Astrocyte (in vitro differentiated cells and primary cell): Measurements from ENCODE around the gene RANBP6. TPM values are rescaled to one million over a fixed set of nuclear protein-coding genes. Genes with fewer than 3 reads are reported as not detected.

ENCODE experiments used
- DNase-seq: peaks from one replicate; pipeline ENCODE4 v3.0.0-alpha.2; 2010; ENCODE audit warnings: low read depth
- FAIRE-seq: peaks from 2 replicates; lab custom pipeline; 2011; peaks lifted over from hg19 to GRCh38; lab: Jason Lieb, UNC
- H2AFZ ChIP-seq: 2 replicates; pipeline ENCODE4 v1.6.0; 2012; ENCODE audit warnings: low read depth, low read length, inconsistent platforms
- H3K27ac ChIP-seq: 2 replicates; pipeline ENCODE4 v1.5.1; 2011; ENCODE audit warnings: low read depth, low read length, inconsistent platforms
- H3K27me3 ChIP-seq: 2 replicates; pipeline ENCODE4 v1.6.0; 2011; ENCODE audit warnings: low read length, inconsistent platforms; ENCODE audit not compliant: insufficient read depth
- H3K36me3 ChIP-seq: 2 replicates; pipeline ENCODE4 v1.5.1; 2011; ENCODE audit warnings: low read length, inconsistent platforms; ENCODE audit not compliant: insufficient read depth
- H3K4me1 ChIP-seq: 2 replicates; pipeline ENCODE4 v1.5.1; 2011; ENCODE audit warnings: low read length, inconsistent platforms; ENCODE audit not compliant: insufficient read depth
- H3K4me2 ChIP-seq: 2 replicates; pipeline ENCODE4 v1.6.0; 2012; ENCODE audit warnings: low read length, inconsistent platforms
- H3K4me3 ChIP-seq: 2 replicates; pipeline ENCODE4 v1.5.1; 2011; ENCODE audit warnings: low read depth, mild to moderate bottlenecking, low read length, inconsistent platforms; ENCODE audit not compliant: insufficient read depth
- H3K79me2 ChIP-seq: 2 replicates; pipeline ENCODE4 v1.6.0; 2012; ENCODE audit warnings: mild to moderate bottlenecking, low read length, inconsistent platforms; ENCODE audit not compliant: insufficient read depth
- H3K9ac ChIP-seq: 2 replicates; pipeline ENCODE4 v1.6.0; 2012; ENCODE audit warnings: mild to moderate bottlenecking, low read length, inconsistent platforms
- H3K9me3 ChIP-seq: 2 replicates; pipeline ENCODE4 v1.5.1; 2012; ENCODE audit warnings: low read depth, mild to moderate bottlenecking, low read length, inconsistent platforms; ENCODE audit not compliant: insufficient read depth
- H4K20me1 ChIP-seq: 2 replicates; pipeline ENCODE4 v1.6.0; 2012; ENCODE audit warnings: low read length, inconsistent platforms; ENCODE audit not compliant: insufficient read depth
- H3K27ac Mint-ChIP-seq: one replicate; pipeline ENCODE4 v1.8.0; 2021; ENCODE audit warnings: mild to moderate bottlenecking, mixed read lengths; ENCODE audit not compliant: unreplicated experiment
- H3K27me3 Mint-ChIP-seq: one replicate; pipeline ENCODE4 v1.8.0; 2021; ENCODE audit warnings: low read depth, mixed read lengths; ENCODE audit not compliant: unreplicated experiment
- H3K36me3 Mint-ChIP-seq: one replicate; pipeline ENCODE4 v1.8.0; 2021; ENCODE audit warnings: low read depth, mixed read lengths; ENCODE audit not compliant: unreplicated experiment
- H3K4me1 Mint-ChIP-seq: one replicate; pipeline ENCODE4 v1.8.0; 2021; ENCODE audit warnings: low read depth, mixed read lengths; ENCODE audit not compliant: unreplicated experiment
- H3K4me3 Mint-ChIP-seq: one replicate; pipeline ENCODE4 v1.8.0; 2021; ENCODE audit warnings: mild to moderate bottlenecking, moderate library complexity, mixed read lengths; ENCODE audit not compliant: unreplicated experiment
- H3K9me3 Mint-ChIP-seq: one replicate; pipeline ENCODE4 v1.8.0; 2021; ENCODE audit warnings: mild to moderate bottlenecking, mixed read lengths; ENCODE audit not compliant: unreplicated experiment
- CTCF ChIP-seq: IDR thresholded peaks from 2 replicates; pipeline ENCODE4 v1.5.1; 2011; ENCODE audit warnings: low read depth, mild to moderate bottlenecking, inconsistent platforms, low read length, moderate library complexity; ENCODE audit not compliant: insufficient read depth
- EZH2 ChIP-seq: IDR thresholded peaks from 2 replicates; pipeline ENCODE4 v1.6.1; 2012; ENCODE audit warnings: mild to moderate bottlenecking, low read length, inconsistent platforms; ENCODE audit not compliant: insufficient read depth
- total RNA-seq: library from RNA; stranded (reverse); gene quantifications from 2 replicates; pipeline ENCODE4 v1.2.1, GENCODE V29; 2021

Gene RANBP6
- total RNA-seq, 1 donor from 2014 or later = 29.5 TPM

GRCh38 chr9:6008169-6008979 lies 7.0 kb downstream of the RANBP6 start:
- Histone ChIP-seq H3K9me3 (no peaks in the 10 kb centered on the region), H3K27ac (peak overlapping the region; percentile 72), H2AFZ (peak overlapping the region; percentile 44), H3K9ac (peak overlapping the region; percentile 88), H4K20me1 (peaks cover 51% of the 10 kb centered on the region), H3K36me3 (peaks cover 4% of the 10 kb centered on the region), H3K4me1 (peaks cover 12% of the 10 kb centered on the region), H3K79me2 (peaks cover 71% of the 10 kb centered on the region), H3K4me2 (peak overlapping the region; percentile 95), H3K27me3 (no peaks in the 10 kb centered on the region), H3K4me3 (peak overlapping the region; percentile 74)
- H3K9me3 Mint-ChIP-seq = no peaks in the 10 kb centered on the region
- H3K36me3 Mint-ChIP-seq = no peaks in the 10 kb centered on the region
- no peaks in the 10 kb centered on the region for H3K27me3 Mint-ChIP-seq
- DNase-seq (peak; percentile 98), FAIRE-seq (no peak)
- TF ChIP-seq EZH2 = no peak
- TF ChIP-seq CTCF = no peak
- peak overlapping the region; percentile 81 for H3K4me3 Mint-ChIP-seq
- H3K27ac Mint-ChIP-seq = peak overlapping the region; percentile 87
- peaks cover 31% of the 10 kb centered on the region for H3K4me1 Mint-ChIP-seq

- Histone ChIP-seq H3K4me3 (peak overlapping the region; percentile 74), H3K79me2 (peaks cover 71% of the 10 kb centered on the region), H3K9me3 (no peaks in the 10 kb centered on the region), H3K4me2 (peak overlapping the region; percentile 95), H3K9ac (peak overlapping the region; percentile 88), H4K20me1 (peaks cover 47% of the 10 kb centered on the region), H2AFZ (peak overlapping the region; percentile 71), H3K27me3 (no peaks in the 10 kb centered on the region), H3K27ac (peak overlapping the region; percentile 72), H3K36me3 (no peaks in the 10 kb centered on the region), H3K4me1 (peaks cover 9% of the 10 kb centered on the region)
- peaks cover 25% of the 10 kb centered on the region for H3K4me1 Mint-ChIP-seq
- H3K4me3 Mint-ChIP-seq = peak overlapping the region; percentile 97
- peak overlapping the region; percentile 62 for H3K27ac Mint-ChIP-seq
- TF ChIP-seq EZH2 (no peak), CTCF (no peak)
- DNase-seq = peak; percentile 18
- no peaks in the 10 kb centered on the region for H3K36me3 Mint-ChIP-seq
- no peaks in the 10 kb centered on the region for H3K9me3 Mint-ChIP-seq
- H3K27me3 Mint-ChIP-seq = no peaks in the 10 kb centered on the region
- no peak for FAIRE-seq
These were observed 7.7 kb downstream of the RANBP6 start for GRCh38 chr9:6007770-6008168.
